Fibroblast of the aortic adventitia (primary cell): ENCODE results near the gene ZNF654. TPM values are rescaled to one million over a fixed set of nuclear protein-coding genes. Genes with fewer than 3 reads are reported as not detected.
A peak's percentile ranks its signal among the peaks of the same experiment; 100 is the strongest.

Source experiments
- DNase-seq: peaks from one replicate; pipeline ENCODE4 v3.0.0-alpha.2; 2010; ENCODE audit warnings: low read depth
- H3K4me3 ChIP-seq: 2 replicates; pipeline ENCODE4 v1.5.1; 2011; ENCODE audit warnings: low read depth, mild to moderate bottlenecking, control low read depth, low read length, moderate library complexity
- CTCF ChIP-seq: IDR thresholded peaks from 2 replicates; pipeline ENCODE4 v1.5.1; 2011; ENCODE audit warnings: mild to moderate bottlenecking, low read length, control low read depth, inconsistent platforms; ENCODE audit not compliant: insufficient read depth
- total RNA-seq: library from RNA; depleted of rRNA; stranded (reverse); fragments of >200 nt; gene quantifications from 2 replicates; pipeline ENCODE4 v1.2.3, GENCODE V29; 2012; ENCODE audit warnings: low replicate concordance

ZNF654 gene
- total RNA-seq, 1 donor = 19.1 TPM

- H3K4me3 ChIP-seq = no peak overlapping the region
- no peak for TF ChIP-seq CTCF
- DNase-seq = no peak
These were observed 22.8 kb upstream of the ZNF654 start for GRCh38 chr3:88036221-88036620.

- TF ChIP-seq CTCF = no peak
- no peak overlapping the region for H3K4me3 ChIP-seq
- peak; percentile 63 for DNase-seq
These were observed 20.5 kb upstream of the ZNF654 start for GRCh38 chr3:88038566-88038965.

- TF ChIP-seq CTCF = no peak
- DNase-seq = no peak
- no peak overlapping the region for H3K4me3 ChIP-seq
These were observed 18.5 kb upstream of the ZNF654 start for GRCh38 chr3:88040529-88040928.

- no peak for TF ChIP-seq CTCF
- no peak overlapping the region for H3K4me3 ChIP-seq
- DNase-seq = no peak
These were observed 18.1 kb upstream of the ZNF654 start for GRCh38 chr3:88041005-88041404.

GRCh38 chr3:88044411-88044810 is 14.6 kb upstream of the ZNF654 start:
- H3K4me3 ChIP-seq = no peak overlapping the region
- no peak for TF ChIP-seq CTCF
- DNase-seq = peak; percentile 35

- no peak overlapping the region for H3K4me3 ChIP-seq
- no peak for DNase-seq
- TF ChIP-seq CTCF = no peak
These were observed 12.3 kb upstream of the ZNF654 start for GRCh38 chr3:88046766-88047165.

- peak overlapping the region; percentile 72 for H3K4me3 ChIP-seq
- DNase-seq = peak; percentile 49
- TF ChIP-seq CTCF = peak; percentile 46
These were observed 1.3 kb upstream of the ZNF654 start for GRCh38 chr3:88057630-88058305.
